GM21825 (cell line): ENCODE results near the gene SPOCD1.

Experiments
- ATAC-seq: cut with Tn5 transposase; IDR thresholded peaks from one replicate; pipeline ENCODE4 v1.9.1; 2021; ENCODE audit warnings: mild to moderate bottlenecking, moderate library complexity; ENCODE audit not compliant: unreplicated experiment

The SPOCD1 gene

DNA sequence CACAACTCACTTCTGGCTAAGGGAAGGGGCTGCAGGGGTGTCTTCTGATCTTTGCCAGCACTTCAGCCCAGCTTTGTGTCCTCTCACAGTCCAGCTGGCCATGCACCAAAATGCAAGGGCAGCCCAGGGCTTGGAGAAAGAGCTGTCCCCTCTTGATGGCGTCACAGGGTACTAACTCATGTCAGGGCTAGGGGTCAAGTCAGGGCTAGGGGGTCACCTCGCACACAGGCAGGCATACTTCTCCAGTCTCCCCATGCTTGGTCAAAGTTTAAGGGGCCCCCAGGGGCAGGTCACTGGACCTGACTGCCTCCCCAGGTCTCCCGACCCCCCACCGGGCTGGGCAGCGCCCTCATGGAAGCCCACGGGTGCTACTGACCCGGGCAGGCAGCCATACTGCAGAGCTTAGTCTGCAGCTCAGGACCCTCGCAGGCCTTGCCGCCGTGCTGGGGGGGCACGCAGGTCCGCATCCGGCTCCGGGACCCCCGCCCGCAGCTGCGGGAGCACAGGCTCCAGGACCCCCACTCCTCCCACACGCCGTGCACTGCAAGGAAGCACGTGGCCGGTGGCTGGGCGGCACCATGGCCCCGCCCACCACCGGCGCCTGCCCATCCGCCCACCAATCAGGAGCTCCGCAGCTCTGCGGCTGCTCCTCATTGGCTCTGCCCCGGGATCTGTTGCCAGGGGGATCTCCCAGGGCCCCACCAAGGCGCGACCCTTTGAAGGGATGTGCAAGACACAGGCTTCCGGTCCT lies 73.2 kb downstream of the SPOCD1 start:
- ATAC-seq, result no peak
